ENCODE measurements around the gene ADD3. TPM values are rescaled to one million over a fixed set of nuclear protein-coding genes. Genes with fewer than 3 reads are reported as not detected.

Gene ADD3
- total RNA-seq, 1 experiment from 2014 or later, result 57.8 TPM

- H3K9me3 ChIP-seq (replicated peaks), result peaks cover 7% of the 10 kb centered on the region; the same call in 1 of the 2 replicates
- no peak overlapping the region for H3K4me3 ChIP-seq
- no peak for DNase-seq
- H3K4me1 ChIP-seq, result no peaks in the 10 kb centered on the region
- H3K27me3 ChIP-seq, result no peaks in the 10 kb centered on the region
- no peak overlapping the region for H3K27ac ChIP-seq
- no peaks in the 10 kb centered on the region for H3K36me3 ChIP-seq
Measured at GRCh38 chr10:109987452-109988211, 20.2 kb upstream of the ADD3 start.

GRCh38 chr10:109988212-109988596, 19.6 kb upstream of the ADD3 start:
- no peak for DNase-seq
- Histone ChIP-seq H3K4me1 (no peaks in the 10 kb centered on the region), H3K9me3 (replicated peaks) (peaks cover 7% of the 10 kb centered on the region; the same call in 1 of the 2 replicates), H3K27me3 (no peaks in the 10 kb centered on the region), H3K27ac (no peak overlapping the region), H3K36me3 (no peaks in the 10 kb centered on the region), H3K4me3 (no peak overlapping the region)

- no peaks in the 10 kb centered on the region for H3K27me3 ChIP-seq
- H3K9me3 ChIP-seq (replicated peaks), result peaks cover 7% of the 10 kb centered on the region; the same call in 1 of the 2 replicates
- H3K4me1 ChIP-seq, result no peaks in the 10 kb centered on the region
- no peaks in the 10 kb centered on the region for H3K36me3 ChIP-seq
- H3K27ac ChIP-seq, result no peak overlapping the region
- no peak overlapping the region for H3K4me3 ChIP-seq
- no peak for DNase-seq
Measured at GRCh38 chr10:109991266-109991855, 16.4 kb upstream of the ADD3 start.

DNA sequence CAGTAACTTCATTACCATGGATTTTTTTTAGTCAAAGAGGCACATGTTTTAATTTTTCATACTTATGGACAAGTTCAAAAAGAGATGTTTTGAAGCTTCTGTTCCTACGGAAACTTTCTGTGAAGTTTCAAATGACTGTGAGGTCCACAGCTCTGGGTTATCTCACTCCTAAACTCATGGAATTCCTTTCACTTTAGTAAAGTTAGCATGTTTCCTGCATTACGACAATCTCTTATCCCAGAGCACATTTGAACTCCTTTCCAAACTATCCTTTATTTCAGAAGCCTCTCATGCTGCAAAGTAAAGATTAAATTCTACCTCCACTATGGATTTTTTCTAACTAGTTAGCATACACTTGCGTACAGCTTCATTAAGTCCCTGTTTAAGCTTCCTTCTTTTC, 15.3 kb upstream of the ADD3 start:
- H3K27me3 ChIP-seq, result no peaks in the 10 kb centered on the region
- H3K36me3 ChIP-seq, result no peaks in the 10 kb centered on the region
- H3K4me3 ChIP-seq, result no peak overlapping the region
- H3K4me1 ChIP-seq, result no peaks in the 10 kb centered on the region
- no peak for DNase-seq
- H3K9me3 ChIP-seq (replicated peaks), result peaks cover under 1% of the 10 kb centered on the region; the same call in 1 of the 2 replicates
- no peak overlapping the region for H3K27ac ChIP-seq

DNA sequence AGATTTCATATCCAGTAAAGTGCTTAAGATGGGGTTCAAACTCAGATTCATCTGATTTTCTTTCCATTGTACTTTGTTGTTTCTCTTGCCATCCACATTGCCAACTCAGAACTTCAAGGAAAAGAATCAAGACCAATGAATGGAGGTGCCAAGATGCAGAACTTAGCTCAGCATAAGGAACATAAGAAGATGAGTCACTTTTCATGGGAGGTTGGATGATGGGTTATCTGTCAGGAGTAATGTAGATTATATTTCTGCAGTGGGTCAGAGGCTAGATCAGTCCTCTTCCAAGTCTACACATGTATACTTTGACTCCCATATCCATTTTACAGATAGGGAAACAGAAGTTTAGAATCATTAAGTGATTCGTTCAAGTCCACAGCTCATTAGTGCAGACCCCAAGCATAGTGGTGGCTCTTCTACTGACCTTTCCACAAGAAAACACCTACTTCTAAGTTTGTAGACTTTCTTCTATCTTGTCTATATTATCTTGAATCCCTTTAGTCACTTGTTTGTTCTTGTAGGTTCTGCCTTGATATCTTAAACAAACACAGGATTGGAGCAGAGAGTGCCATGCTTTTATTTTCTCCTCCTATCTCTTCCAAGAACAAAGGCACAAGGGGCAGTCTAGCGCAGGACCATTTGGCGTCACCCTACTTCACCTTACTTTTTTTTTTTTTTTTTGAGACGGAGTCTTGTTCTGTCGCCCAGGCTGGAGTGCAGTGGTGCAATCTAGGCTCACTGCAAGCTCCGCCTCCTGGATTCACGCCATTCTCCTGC, 14.0 kb upstream of the ADD3 start:
- no peak for DNase-seq
- Histone ChIP-seq H3K36me3 (no peaks in the 10 kb centered on the region), H3K4me3 (no peak overlapping the region), H3K27ac (no peak overlapping the region), H3K4me1 (no peaks in the 10 kb centered on the region), H3K9me3 (replicated peaks) (no peaks in the 10 kb centered on the region), H3K27me3 (no peaks in the 10 kb centered on the region)

DNA sequence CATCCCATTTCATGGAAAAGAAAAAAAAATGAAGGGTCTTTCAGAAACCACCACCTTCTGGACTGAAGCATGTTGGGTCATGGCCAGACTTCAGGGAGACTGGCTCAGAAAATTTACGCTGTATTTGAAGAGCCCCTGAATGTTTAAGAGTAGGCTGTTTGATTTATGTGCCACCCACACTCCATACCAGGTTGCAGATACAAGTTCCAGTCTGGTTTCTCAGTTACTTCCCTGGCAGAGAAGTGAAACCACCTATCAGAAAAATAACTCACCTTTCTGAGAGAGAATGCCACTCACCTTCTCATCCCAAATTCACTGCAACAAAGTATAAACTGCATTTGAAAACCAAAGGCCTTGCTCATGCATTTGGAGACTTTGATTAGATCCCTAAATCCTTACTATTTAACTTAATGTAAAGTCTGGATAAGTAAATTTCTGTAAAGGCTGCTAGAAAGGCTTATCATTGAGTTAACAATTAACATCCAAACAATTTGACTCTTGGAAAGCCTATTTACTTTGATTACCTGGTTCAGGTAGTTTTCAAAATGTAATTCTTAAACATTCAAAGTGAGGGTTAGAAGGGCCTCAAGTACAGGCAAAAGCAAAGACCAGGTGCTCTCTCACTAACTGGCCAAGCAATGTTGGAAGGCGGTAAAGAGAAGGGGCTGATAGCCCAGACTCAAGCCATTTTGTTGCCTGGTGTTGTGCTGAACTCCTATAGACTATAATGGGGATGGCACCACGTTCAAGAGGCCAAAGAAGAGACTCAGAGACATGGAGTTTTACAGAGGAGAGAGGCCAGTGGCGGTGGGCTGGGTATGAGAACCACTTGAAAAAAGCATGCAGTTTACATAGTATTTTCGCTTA, 12.8 kb upstream of the ADD3 start:
- Histone ChIP-seq H3K27me3 (no peaks in the 10 kb centered on the region), H3K9me3 (replicated peaks) (no peaks in the 10 kb centered on the region), H3K36me3 (no peaks in the 10 kb centered on the region), H3K4me3 (no peak overlapping the region), H3K27ac (no peak overlapping the region), H3K4me1 (no peaks in the 10 kb centered on the region)
- no peak for DNase-seq

DNA sequence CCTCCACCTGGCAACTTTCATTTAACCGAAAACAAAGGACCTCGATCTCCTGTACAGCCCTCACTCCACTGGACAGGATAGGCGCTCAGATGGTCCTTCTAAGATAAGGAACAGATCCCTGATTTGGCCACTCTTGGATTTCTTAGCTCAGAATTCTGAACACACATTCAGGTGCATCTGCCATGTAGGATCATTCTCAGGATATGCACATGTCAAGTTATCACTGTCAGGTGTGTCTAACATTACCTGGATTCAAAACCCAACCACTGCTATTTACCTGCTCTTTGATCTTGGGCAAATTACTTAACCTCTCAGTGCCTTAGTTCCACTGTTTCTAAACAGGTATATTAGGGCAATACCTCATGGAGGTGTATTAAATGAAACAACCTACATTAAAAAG, 12.2 kb upstream of the ADD3 start:
- no peaks in the 10 kb centered on the region for H3K27me3 ChIP-seq
- H3K4me1 ChIP-seq, result no peaks in the 10 kb centered on the region
- no peaks in the 10 kb centered on the region for H3K9me3 ChIP-seq (replicated peaks)
- no peak overlapping the region for H3K4me3 ChIP-seq
- no peak for DNase-seq
- H3K36me3 ChIP-seq, result no peaks in the 10 kb centered on the region
- no peak overlapping the region for H3K27ac ChIP-seq

GRCh38 chr10:109996225-109996624, 11.6 kb upstream of the ADD3 start:
- H3K4me3 ChIP-seq, result no peak overlapping the region

GRCh38 chr10:109996766-109997171, 11.0 kb upstream of the ADD3 start:
- Histone ChIP-seq H3K4me3 (no peak overlapping the region), H3K27ac (no peak overlapping the region), H3K27me3 (no peaks in the 10 kb centered on the region), H3K4me1 (no peaks in the 10 kb centered on the region), H3K9me3 (replicated peaks) (no peaks in the 10 kb centered on the region), H3K36me3 (no peaks in the 10 kb centered on the region)
- no peak for DNase-seq

More at GRCh38 chr10:109996225-109996624, 11.6 kb upstream of the ADD3 start:
- H3K27ac ChIP-seq, result no peak overlapping the region
- H3K36me3 ChIP-seq, result no peaks in the 10 kb centered on the region
- H3K27me3 ChIP-seq, result no peaks in the 10 kb centered on the region
- no peaks in the 10 kb centered on the region for H3K9me3 ChIP-seq (replicated peaks)
- no peaks in the 10 kb centered on the region for H3K4me1 ChIP-seq
- no peak for DNase-seq

- DNase-seq, result no peak
- no peak overlapping the region for H3K27ac ChIP-seq
- H3K4me1 ChIP-seq, result no peaks in the 10 kb centered on the region
- H3K36me3 ChIP-seq, result no peaks in the 10 kb centered on the region
- no peak overlapping the region for H3K4me3 ChIP-seq
- no peaks in the 10 kb centered on the region for H3K27me3 ChIP-seq
- H3K9me3 ChIP-seq (replicated peaks), result no peaks in the 10 kb centered on the region
Measured at GRCh38 chr10:109997233-109997632, 10.6 kb upstream of the ADD3 start.

DNA sequence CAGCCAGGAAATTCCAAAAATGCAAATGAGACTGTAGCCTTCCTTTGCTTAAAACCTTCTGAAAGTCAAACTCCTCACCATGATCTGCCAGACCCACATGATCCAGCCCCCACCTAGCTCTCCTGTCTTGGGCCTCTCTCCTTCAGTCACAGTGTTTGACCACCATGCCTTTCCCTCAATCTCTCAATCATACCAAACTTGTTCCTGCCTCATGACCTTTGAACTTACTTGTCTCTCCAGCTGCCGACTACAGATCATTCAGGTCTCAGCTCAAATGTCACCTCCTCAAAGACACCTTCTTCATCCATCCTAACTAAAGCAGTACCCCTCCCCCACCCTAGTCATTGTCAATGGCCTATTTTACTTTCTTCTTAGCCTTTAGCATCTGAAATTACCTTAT, 9.3 kb upstream of the ADD3 start:
- H3K36me3 ChIP-seq, result no peaks in the 10 kb centered on the region
- H3K9me3 ChIP-seq (replicated peaks), result no peaks in the 10 kb centered on the region
- no peak overlapping the region for H3K27ac ChIP-seq
- no peaks in the 10 kb centered on the region for H3K4me1 ChIP-seq
- H3K27me3 ChIP-seq, result no peaks in the 10 kb centered on the region
- no peak for DNase-seq
- no peak overlapping the region for H3K4me3 ChIP-seq

DNA sequence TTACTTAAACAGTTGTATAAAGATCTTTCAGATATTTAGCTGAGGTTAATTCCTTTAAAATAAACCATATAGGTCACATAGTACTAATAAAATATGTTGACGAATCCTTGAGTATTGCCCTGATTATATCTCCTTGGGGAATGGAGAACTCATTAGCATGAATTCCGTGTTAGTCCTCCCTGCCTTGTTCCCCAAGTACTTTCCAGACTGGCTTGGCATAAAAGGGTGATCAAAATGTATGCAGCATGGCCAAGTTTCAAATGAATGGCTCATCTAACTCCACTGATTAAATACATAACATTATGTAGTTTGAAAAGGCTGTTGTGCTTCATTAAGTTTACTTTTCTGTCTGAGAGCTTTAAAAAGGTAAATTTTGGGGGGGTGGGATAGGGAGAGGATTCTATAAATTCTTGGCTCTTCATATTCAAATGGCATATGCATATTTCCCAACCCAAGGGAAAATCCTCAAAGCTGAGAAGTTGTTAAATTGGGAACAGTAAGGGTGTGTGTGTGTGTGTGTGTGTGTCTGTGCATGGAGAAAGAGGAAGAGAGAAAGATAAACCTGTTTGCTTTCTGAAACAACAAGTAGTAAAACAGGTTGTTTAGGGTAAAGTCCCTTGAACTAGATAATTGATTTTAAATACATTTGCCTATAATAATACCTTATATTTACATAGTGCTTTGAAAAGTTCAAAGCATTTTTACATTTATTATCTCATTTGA, 4.8 kb upstream of the ADD3 start:
- H3K27ac ChIP-seq, result no peak overlapping the region
- H3K36me3 ChIP-seq, result no peaks in the 10 kb centered on the region

GRCh38 chr10:110003524-110003885, 4.3 kb upstream of the ADD3 start:
- H3K36me3 ChIP-seq, result no peaks in the 10 kb centered on the region
- DNase-seq, result no peak
- no peak overlapping the region for H3K4me3 ChIP-seq
- H3K4me1 ChIP-seq, result no peaks in the 10 kb centered on the region
- H3K27ac ChIP-seq, result no peak overlapping the region
- no peaks in the 10 kb centered on the region for H3K9me3 ChIP-seq (replicated peaks)
- H3K27me3 ChIP-seq, result no peaks in the 10 kb centered on the region

More for the DNA sequence above, 4.8 kb upstream of the ADD3 start:
- no peak for DNase-seq
- Histone ChIP-seq H3K27me3 (no peaks in the 10 kb centered on the region), H3K4me3 (no peak overlapping the region), H3K9me3 (replicated peaks) (no peaks in the 10 kb centered on the region), H3K4me1 (no peaks in the 10 kb centered on the region)

- Histone ChIP-seq H3K27me3 (no peaks in the 10 kb centered on the region), H3K4me3 (peak overlapping the region; percentile 71), H3K4me1 (peaks cover 17% of the 10 kb centered on the region), H3K36me3 (no peaks in the 10 kb centered on the region), H3K27ac (no peak overlapping the region), H3K9me3 (replicated peaks) (no peaks in the 10 kb centered on the region)
- DNase-seq, result peak; percentile 41 to 67
Measured at GRCh38 chr10:110005719-110006118, 2.1 kb upstream of the ADD3 start.

Data from SJCRH30 (cell line).